Measurements from ENCODE around the gene WDR70.
"Not testable (repeated sequence)": the region's sequence is repeated elsewhere in the genome, so short reads cannot be mapped to it uniquely, and the experiment has no call there.

WDR70 gene

GRCh38 chr5:37471666-37472197 is 92.6 kb downstream of the WDR70 start:
- no peak overlapping the region for H3K4me3 ChIP-seq (ENCODE audit: low read depth, low read length)
- no peak for DNase-seq (ENCODE audit: low read depth)
- TF ChIP-seq CTCF (conservative IDR thresholded peaks at IDR 0.05; ENCODE audit: low read depth, low read length), result no peak

GRCh38 chr5:37477426-37477825 is 98.3 kb downstream of the WDR70 start:
- H3K4me3 ChIP-seq (ENCODE audit: low read depth, low read length), result no peak overlapping the region
- DNase-seq (ENCODE audit: low read depth), result no peak
- no peak for TF ChIP-seq CTCF (conservative IDR thresholded peaks at IDR 0.05; ENCODE audit: low read depth, low read length)

DNA sequence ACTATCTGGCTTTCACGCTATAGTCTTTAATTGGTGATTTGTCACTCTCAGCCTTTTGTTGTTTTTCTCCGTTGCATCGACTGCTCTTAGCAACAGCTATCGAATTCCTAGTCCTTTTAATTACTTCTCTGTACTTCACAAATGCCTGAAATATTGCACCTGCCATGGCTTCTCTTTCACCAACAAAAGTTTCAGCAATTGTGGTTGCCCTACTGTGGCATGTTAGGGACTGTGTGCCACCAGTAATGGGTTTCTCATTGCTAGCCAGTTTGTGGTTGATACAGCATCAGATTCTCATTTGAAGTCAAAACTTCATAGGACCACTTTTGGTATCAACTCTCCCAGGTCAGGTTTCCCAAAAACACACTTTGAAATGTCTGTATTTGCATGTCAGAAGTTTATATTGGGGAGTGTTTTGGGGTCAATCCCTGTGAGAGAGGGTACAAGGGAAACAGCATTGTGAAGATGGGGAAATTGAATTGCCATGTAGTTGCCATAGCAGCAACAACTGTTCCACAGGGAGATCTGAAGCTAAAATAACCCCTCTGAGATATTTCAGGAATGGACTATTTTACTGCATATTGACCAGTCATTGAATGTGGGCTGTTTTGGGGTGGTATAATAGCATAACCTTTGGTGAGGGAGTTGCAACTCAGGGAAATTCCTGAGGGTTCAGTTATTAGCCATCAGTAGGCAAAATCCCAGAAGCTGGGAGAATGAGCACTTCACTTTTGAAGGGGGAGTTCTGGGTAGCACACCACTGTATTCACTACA is 99.2 kb downstream of the WDR70 start:
- DNase-seq (ENCODE audit: low read depth), result no peak
- no peak overlapping the region for H3K4me3 ChIP-seq (ENCODE audit: low read depth, low read length)
- no peak for TF ChIP-seq CTCF (conservative IDR thresholded peaks at IDR 0.05; ENCODE audit: low read depth, low read length)

DNA sequence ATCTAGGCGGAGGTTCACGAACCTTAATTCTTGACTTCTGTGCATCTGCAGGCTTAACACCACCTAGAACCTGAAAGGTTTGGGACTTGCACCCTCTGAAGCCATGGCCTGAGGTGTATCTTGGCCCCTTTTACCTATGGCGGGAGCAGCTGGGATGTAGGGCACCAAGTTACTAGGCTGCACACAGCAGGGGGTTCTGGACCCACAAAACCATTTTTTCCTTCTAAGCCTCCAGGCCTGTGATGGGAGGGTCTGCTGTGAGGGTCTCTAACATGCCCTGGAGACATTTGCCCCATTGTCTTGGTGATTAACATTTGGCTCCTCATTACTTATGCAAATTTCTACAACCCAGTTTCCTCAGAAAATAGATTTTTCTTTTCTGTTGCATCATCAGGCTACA is 102.3 kb downstream of the WDR70 start:
- H3K4me3 ChIP-seq (ENCODE audit: low read depth, low read length); DNase-seq (ENCODE audit: low read depth): not testable (repeated sequence)

DNA sequence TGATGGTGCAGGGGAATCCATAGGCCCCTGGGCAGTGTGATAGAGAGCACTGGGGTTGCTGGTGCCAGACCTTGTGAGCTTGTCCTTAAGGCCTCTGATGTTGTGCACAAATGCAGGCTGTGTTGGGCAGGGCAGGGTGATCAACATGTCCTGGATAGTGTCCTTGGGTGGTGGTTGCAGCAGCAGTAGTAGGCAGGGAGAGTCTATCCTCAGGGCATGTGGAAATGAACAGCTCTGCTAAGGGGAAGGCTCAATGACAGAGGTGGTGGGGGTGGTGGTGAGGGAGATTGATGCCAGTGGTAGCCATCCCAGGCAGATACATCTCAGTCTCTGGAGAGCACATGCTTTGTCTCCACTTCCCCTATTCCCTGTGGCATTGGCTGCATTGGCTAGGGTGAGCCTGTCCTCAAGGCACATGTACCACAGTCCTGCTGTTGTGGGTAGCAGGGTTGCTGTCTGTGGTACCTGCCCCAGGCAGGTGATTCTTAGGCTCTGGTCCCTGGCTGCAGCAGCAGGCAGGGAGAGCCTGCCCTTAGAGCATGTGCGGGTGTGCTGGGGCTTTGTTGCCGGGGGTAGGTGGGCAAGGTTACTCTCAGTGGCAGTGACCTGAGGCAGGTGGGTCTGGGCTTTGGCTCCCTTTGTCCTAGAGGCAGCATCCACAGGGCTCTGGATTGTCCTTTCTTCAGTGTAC is 111.1 kb downstream of the WDR70 start:
- no peak for DNase-seq (ENCODE audit: low read depth)
- H3K4me3 ChIP-seq (ENCODE audit: low read depth, low read length), result no peak overlapping the region
- no peak for TF ChIP-seq CTCF (conservative IDR thresholded peaks at IDR 0.05; ENCODE audit: low read depth, low read length)

DNA sequence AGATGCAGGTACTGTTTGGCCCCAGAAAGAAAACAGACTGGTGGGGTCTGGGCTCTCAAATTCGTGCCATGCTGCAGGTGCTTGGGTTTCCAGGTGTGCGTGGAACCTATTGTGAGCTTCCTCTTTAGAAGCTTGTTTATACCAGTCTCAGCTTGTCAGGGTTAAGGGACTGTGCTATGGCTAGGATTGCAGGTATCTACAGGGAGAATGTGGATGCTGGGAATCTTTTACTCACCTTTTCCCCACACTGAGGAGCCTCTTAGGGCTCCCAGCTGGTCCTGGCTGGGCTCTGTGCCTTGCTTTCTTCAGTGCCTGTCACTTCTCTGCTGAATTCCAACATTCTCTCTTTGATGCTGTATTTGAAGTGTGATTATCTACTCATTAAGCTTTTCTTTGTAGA is 111.8 kb downstream of the WDR70 start:
- no peak for TF ChIP-seq CTCF (conservative IDR thresholded peaks at IDR 0.05; ENCODE audit: low read depth, low read length)
- H3K4me3 ChIP-seq (ENCODE audit: low read depth, low read length), result no peak overlapping the region
- DNase-seq (ENCODE audit: low read depth), result no peak

GRCh38 chr5:37492778-37493555 is 113.8 kb downstream of the WDR70 start:
- no peak overlapping the region for H3K4me3 ChIP-seq (ENCODE audit: low read depth, low read length)
- peak; percentile 47 for DNase-seq (ENCODE audit: low read depth)
- TF ChIP-seq CTCF (conservative IDR thresholded peaks at IDR 0.05; ENCODE audit: low read depth, low read length), result no peak
